OCI-LY7 (cell line): ENCODE results near the gene TSPAN1. TPM values are rescaled to one million over a fixed set of nuclear protein-coding genes. Genes with fewer than 3 reads are reported as not detected.

ENCODE experiments used
- BruUV-seq: library from RNA; stranded (reverse); fragments of 400-500 nt; replicated peaks from 2 replicates; lab custom pipeline; 2021; lab: Mats Ljungman, UMichigan
- CTCF ChIA-PET: fragments of 300-600 bp; sonication (Branson Sonifier 250); formaldehyde crosslinking; loops from one replicate; lab custom pipeline; 2022; ENCODE audit warnings: antibody characterized with exemption; ENCODE audit not compliant: unreplicated experiment; lab: Charles Lee
- POLR2A ChIA-PET: fragments of 300-600 bp; sonication (Branson Sonifier 250); formaldehyde crosslinking; loops from one replicate; lab custom pipeline; 2022; ENCODE audit warnings: antibody characterized with exemption; lab: Charles Lee
- DNase-seq: peaks from one replicate; pipeline ENCODE4 v3.0.0-alpha.2; 2015; ENCODE audit warnings: low spot score
- H2AFZ ChIP-seq: fragments of 200-600 bp; sonication (generic), shearing (Covaris generic); 2 replicates; pipeline ENCODE4 v1.6.1; 2014; ENCODE audit warnings: mild to moderate bottlenecking, antibody characterized with exemption, low read length, moderate library complexity
- H3K27ac ChIP-seq: fragments of 200-600 bp; sonication (generic); 2 replicates; pipeline ENCODE4 v1.5.1; 2014; ENCODE audit warnings: mixed run types, low read depth, mild to moderate bottlenecking, moderate library complexity, low read length, inconsistent platforms; ENCODE audit not compliant: poor library complexity, severe bottlenecking
- H3K36me3 ChIP-seq: fragments of 200-600 bp; sonication (generic); 2 replicates; pipeline ENCODE4 v1.6.1; 2014; ENCODE audit warnings: mild to moderate bottlenecking, antibody characterized with exemption, low read length, moderate library complexity, mixed read lengths; ENCODE audit not compliant: insufficient read depth
- H3K4me1 ChIP-seq: fragments of 200-600 bp; sonication (generic); 2 replicates; pipeline ENCODE4 v1.5.1; 2014; ENCODE audit warnings: mild to moderate bottlenecking, low read length; ENCODE audit not compliant: insufficient read depth, poor library complexity, severe bottlenecking
- H3K4me2 ChIP-seq: fragments of 200-600 bp; sonication (generic); 2 replicates; pipeline ENCODE4 v1.6.1; 2014; ENCODE audit warnings: mild to moderate bottlenecking, low read length
- H3K4me3 ChIP-seq: fragments of 200-600 bp; sonication (generic); 2 replicates; pipeline ENCODE4 v1.5.1; 2014; ENCODE audit warnings: mild to moderate bottlenecking, low read depth, low read length; ENCODE audit not compliant: poor library complexity, severe bottlenecking
- H3K79me2 ChIP-seq: fragments of 200-600 bp; sonication (generic); 2 replicates; pipeline ENCODE4 v1.6.1; 2016; ENCODE audit warnings: low read depth, mild to moderate bottlenecking, low read length, moderate library complexity, mixed read lengths; ENCODE audit not compliant: insufficient read depth
- H3K9me2 ChIP-seq: fragments of 200-600 bp; sonication (generic); 2 replicates; pipeline ENCODE4 v1.6.1; 2016; ENCODE audit warnings: mild to moderate bottlenecking, low read length, mixed read lengths; ENCODE audit not compliant: insufficient read depth
- H3K9me3 ChIP-seq: fragments of 200-600 bp; sonication (generic); 2 replicates; pipeline ENCODE4 v1.6.1; 2014; ENCODE audit warnings: mild to moderate bottlenecking, mixed run types, low read length, mixed read lengths
- H4K20me1 ChIP-seq: fragments of 200-600 bp; sonication (generic); 2 replicates; pipeline ENCODE4 v1.6.1; 2014; ENCODE audit warnings: mild to moderate bottlenecking, antibody characterized with exemption, low read length, moderate library complexity, mixed read lengths; ENCODE audit not compliant: insufficient read depth
- EZH2phosphoT487 ChIP-seq: fragments of 200-600 bp; sonication (generic); IDR thresholded peaks from 2 replicates; pipeline ENCODE4 v1.6.1; 2018; ENCODE audit warnings: low read depth, borderline replicate concordance, mild to moderate bottlenecking, mixed run types, antibody characterized with exemption, low read length, moderate library complexity, mixed read lengths
- intact Hi-C: fragments of 100-400 bp; cut with micrococcal nuclease; formaldehyde crosslinking; loops from one replicate; pipeline ENCODE4 v1.10.0; 2022; ENCODE audit not compliant: unreplicated experiment
- total RNA-seq, 2 experiments: library from RNA; depleted of rRNA in 1 of 2; stranded (reverse); fragments of >200 nt in 1 of 2; shearing (Covaris generic) in 1 of 2; gene quantifications; 2 replicates each; pipeline ENCODE4 v1.2.3, GENCODE V29; 2014 to 2022
- TF ChIP-seq, protein P1 (sequence below): fragments of 200-600 bp; sonication (generic); conservative IDR thresholded peaks from 2 replicates; pipeline ENCODE4 v1.5.1; 2014; ENCODE audit warnings: mild to moderate bottlenecking, antibody characterized with exemption, low read length, moderate library complexity, mixed read lengths

TSPAN1 gene
- total RNA-seq, 2 experiments from 2014 or later = not detected

DNA sequence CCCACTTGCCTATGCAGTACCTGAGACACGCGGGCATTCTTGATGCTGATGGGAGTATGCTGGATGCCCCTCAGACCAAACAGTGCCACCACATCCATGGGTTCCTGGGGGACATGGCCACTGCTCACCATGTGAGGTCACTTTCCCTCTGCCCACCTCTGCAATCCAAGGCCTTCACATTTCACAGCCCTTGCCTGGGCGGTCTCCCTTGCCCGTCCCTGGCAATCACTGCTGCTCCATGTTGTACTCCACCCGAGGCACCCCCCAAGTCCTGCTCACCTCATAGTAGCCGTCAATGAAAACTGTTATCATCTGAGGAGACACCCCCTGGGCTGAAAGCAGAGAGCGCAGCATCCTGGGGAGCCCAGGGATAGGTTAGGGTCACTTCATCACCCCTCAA, 18.4 kb downstream of the TSPAN1 start:
- DNase-seq = no peak
- no peak overlapping the region for H3K4me2 ChIP-seq
- BruUV-seq = no TSS peak
- no peak for TF ChIP-seq EZH2phosphoT487
- TF ChIP-seq, protein P1, sequence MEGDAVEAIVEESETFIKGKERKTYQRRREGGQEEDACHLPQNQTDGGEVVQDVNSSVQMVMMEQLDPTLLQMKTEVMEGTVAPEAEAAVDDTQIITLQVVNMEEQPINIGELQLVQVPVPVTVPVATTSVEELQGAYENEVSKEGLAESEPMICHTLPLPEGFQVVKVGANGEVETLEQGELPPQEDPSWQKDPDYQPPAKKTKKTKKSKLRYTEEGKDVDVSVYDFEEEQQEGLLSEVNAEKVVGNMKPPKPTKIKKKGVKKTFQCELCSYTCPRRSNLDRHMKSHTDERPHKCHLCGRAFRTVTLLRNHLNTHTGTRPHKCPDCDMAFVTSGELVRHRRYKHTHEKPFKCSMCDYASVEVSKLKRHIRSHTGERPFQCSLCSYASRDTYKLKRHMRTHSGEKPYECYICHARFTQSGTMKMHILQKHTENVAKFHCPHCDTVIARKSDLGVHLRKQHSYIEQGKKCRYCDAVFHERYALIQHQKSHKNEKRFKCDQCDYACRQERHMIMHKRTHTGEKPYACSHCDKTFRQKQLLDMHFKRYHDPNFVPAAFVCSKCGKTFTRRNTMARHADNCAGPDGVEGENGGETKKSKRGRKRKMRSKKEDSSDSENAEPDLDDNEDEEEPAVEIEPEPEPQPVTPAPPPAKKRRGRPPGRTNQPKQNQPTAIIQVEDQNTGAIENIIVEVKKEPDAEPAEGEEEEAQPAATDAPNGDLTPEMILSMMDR = no peak
- H3K4me1 ChIP-seq = peaks cover 10% of the 10 kb centered on the region
- no peak overlapping the region for H3K4me3 ChIP-seq
- H2AFZ ChIP-seq = no peak overlapping the region
- H3K36me3 ChIP-seq = peaks cover 5% of the 10 kb centered on the region; the same call in 1 of the 2 replicates
- no peak overlapping the region for H3K27ac ChIP-seq
- intact Hi-C loops = no loop called here
- POLR2A ChIA-PET = no interaction called here
- H4K20me1 ChIP-seq = no peaks in the 10 kb centered on the region
- no peaks in the 10 kb centered on the region for H3K79me2 ChIP-seq
- H3K9me2 ChIP-seq = no peaks in the 10 kb centered on the region
- no peaks in the 10 kb centered on the region for H3K9me3 ChIP-seq
- CTCF ChIA-PET = no interaction called here

DNA sequence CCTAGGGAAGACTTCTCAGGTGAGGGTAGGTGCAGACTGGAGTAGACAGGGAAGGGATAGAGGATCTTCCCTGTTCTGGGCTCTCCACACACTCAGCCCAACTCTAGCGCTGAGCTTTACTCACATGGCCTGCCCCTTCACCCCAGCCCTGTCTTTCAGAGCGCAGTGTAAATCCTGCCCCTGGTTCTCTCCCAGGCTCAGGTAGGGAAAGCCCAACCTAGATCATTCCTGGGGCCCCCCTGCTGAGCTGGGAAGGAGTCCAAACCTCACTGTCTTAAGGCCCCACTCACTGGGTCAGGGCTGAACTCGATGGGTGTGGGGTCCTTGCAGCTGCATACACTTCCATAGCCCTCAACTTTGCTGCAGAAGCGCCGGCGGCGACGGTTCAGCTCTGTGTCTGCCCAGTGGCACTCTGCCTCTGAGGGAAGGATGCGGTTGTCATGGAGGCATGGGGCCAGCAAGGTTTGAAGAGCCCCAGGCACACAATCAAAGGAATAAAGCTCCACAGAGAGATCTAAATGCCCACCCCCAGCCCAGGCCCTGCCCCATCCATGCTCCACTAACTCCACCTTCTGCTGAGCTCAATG, 19.2 kb downstream of the TSPAN1 start:
- TF ChIP-seq EZH2phosphoT487 = no peak
- TF ChIP-seq, protein P1 = no peak
- Histone ChIP-seq H3K79me2 (no peaks in the 10 kb centered on the region), H3K36me3 (peaks cover 5% of the 10 kb centered on the region; the same call in 1 of the 2 replicates), H2AFZ (no peak overlapping the region), H3K4me2 (no peak overlapping the region), H4K20me1 (no peaks in the 10 kb centered on the region), H3K27ac (no peak overlapping the region), H3K4me1 (peaks cover 12% of the 10 kb centered on the region), H3K4me3 (no peak overlapping the region), H3K9me2 (no peaks in the 10 kb centered on the region), H3K9me3 (no peaks in the 10 kb centered on the region)
- no peak for DNase-seq
- CTCF ChIA-PET = no interaction called here
- POLR2A ChIA-PET = no interaction called here
- intact Hi-C loops = no loop called here
- no TSS peak for BruUV-seq

DNA sequence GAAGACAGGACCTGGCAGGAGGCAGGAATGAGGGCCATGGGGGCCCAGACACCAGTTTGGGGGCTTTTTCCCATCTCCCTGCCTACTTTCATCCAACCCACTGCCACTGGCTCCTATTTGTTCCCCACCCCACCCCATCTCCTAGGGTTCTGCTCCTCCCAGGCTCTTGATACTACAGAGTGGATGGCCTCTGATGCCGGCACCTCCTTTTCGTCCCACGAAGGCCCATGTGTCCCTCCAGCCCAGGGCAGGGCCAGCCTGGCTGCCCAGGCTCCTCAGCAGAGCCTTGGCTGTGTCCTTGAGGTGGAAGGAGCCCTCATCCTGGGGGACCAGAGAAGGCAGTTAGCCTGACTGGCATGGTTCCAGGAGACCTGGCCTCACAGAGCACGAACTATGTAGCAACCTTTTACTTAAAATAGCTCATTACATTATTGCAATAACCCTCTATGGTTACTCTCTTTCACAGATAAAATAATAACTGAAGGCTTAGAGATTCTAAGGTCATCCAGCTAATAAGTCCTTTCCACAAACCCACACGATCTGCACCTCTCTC, 19.8 kb downstream of the TSPAN1 start:
- H3K4me3 ChIP-seq = no peak overlapping the region
- H3K36me3 ChIP-seq = peaks cover 5% of the 10 kb centered on the region; the same call in 1 of the 2 replicates
- no peaks in the 10 kb centered on the region for H3K79me2 ChIP-seq
- no peaks in the 10 kb centered on the region for H3K9me3 ChIP-seq
- intact Hi-C loops = no loop called here
- no peak overlapping the region for H3K27ac ChIP-seq
- H4K20me1 ChIP-seq = no peaks in the 10 kb centered on the region
- peaks cover 18% of the 10 kb centered on the region for H3K4me1 ChIP-seq
- no peak overlapping the region for H3K4me2 ChIP-seq
- ChIA-PET POLR2A (no interaction called here), CTCF (no interaction called here)
- no peak overlapping the region for H2AFZ ChIP-seq
- TF ChIP-seq, protein P1 = no peak
- TF ChIP-seq EZH2phosphoT487 = no peak
- no TSS peak for BruUV-seq
- DNase-seq = no peak
- no peaks in the 10 kb centered on the region for H3K9me2 ChIP-seq
